Smooth muscle cell (in vitro differentiated cells): Measurements from ENCODE around the gene LRRC37A3. TPM values are rescaled to one million over a fixed set of nuclear protein-coding genes. Genes with fewer than 3 reads are reported as not detected.
"Not testable (repeated sequence)": the region's sequence is repeated elsewhere in the genome, so short reads cannot be mapped to it uniquely, and the experiment has no call there.

Source experiments
- DNase-seq: peaks from one replicate; lab custom pipeline; 2025; ENCODE audit not compliant: unreplicated experiment; lab: John Stamatoyannopoulos, UW
- H2AFZ ChIP-seq: fragments of 200-600 bp; sonication (generic); 2 replicates; pipeline ENCODE4 v1.6.0; 2016; ENCODE audit warnings: antibody characterized with exemption, low read depth, mild to moderate bottlenecking
- H3F3A ChIP-seq: fragments of 200-600 bp; sonication (generic); 2 replicates; pipeline ENCODE4 v1.6.0; 2017; ENCODE audit warnings: antibody characterized with exemption, low read depth
- H3K27ac ChIP-seq: fragments of 200-600 bp; sonication (generic); 2 replicates; pipeline ENCODE4 v1.5.1; 2016; ENCODE audit warnings: low read depth, mild to moderate bottlenecking
- H3K27me3 ChIP-seq: fragments of 200-600 bp; sonication (generic); 2 replicates; pipeline ENCODE4 v1.6.1; 2016; ENCODE audit warnings: low read depth, mild to moderate bottlenecking
- H3K36me3 ChIP-seq: fragments of 200-600 bp; sonication (generic); 2 replicates; pipeline ENCODE4 v1.5.1; 2016; ENCODE audit warnings: low read depth
- H3K4me1 ChIP-seq: fragments of 200-600 bp; sonication (generic); 2 replicates; pipeline ENCODE4 v1.5.1; 2016; ENCODE audit warnings: low read depth
- H3K4me2 ChIP-seq: fragments of 200-600 bp; sonication (generic); 2 replicates; pipeline ENCODE4 v1.6.0; 2016; ENCODE audit warnings: mild to moderate bottlenecking
- H3K4me3 ChIP-seq: fragments of 200-600 bp; sonication (generic); 2 replicates; pipeline ENCODE4 v1.5.1; 2016; ENCODE audit warnings: mild to moderate bottlenecking
- H3K79me2 ChIP-seq: fragments of 200-600 bp; sonication (generic); 2 replicates; pipeline ENCODE4 v1.6.0; 2016; ENCODE audit warnings: low read depth, mild to moderate bottlenecking
- H3K9ac ChIP-seq: fragments of 200-600 bp; sonication (generic); 2 replicates; pipeline ENCODE4 v1.6.0; 2016; ENCODE audit warnings: low read depth
- H3K9me3 ChIP-seq: fragments of 200-600 bp; sonication (generic); replicated peaks from 2 replicates; pipeline ENCODE4 v1.5.1; 2016; ENCODE audit warnings: low read depth
- H4K20me1 ChIP-seq: fragments of 200-600 bp; sonication (generic); 2 replicates; pipeline ENCODE4 v1.6.0; 2016; ENCODE audit warnings: low read depth
- WGBS: methylation state at CpG from one replicate; pipeline ENCODE4 v1.1.7; 2016; ENCODE audit warnings: low lambda C conversion rate; 5-methylcytosine and 5-hydroxymethylcytosine counted together
- polyA plus RNA-seq: library from polyadenylated mRNA; unstranded; fragments of >200 nt; fragmentation: Nextera tagmentation; extraction: Ambion mirVana; gene quantifications from 2 replicates; pipeline ENCODE4 v1.2.1, GENCODE V29; 2016
- total RNA-seq: library from RNA; depleted of rRNA; stranded (reverse); fragments of >200 nt; gene quantifications from 2 replicates; pipeline ENCODE4 v1.2.3, GENCODE V29; 2014
- TF ChIP-seq, protein P1 (sequence below): fragments of 200-600 bp; sonication (generic); IDR thresholded peaks from 2 replicates; pipeline ENCODE4 v1.5.1; 2017; ENCODE audit warnings: borderline replicate concordance, mild to moderate bottlenecking, antibody characterized with exemption; ENCODE audit not compliant: insufficient read depth, poor library complexity, severe bottlenecking

The LRRC37A3 gene
- total and polyA plus RNA-seq, 2 experiments from 2014 or later = 6.1 to 7.2 TPM

DNA sequence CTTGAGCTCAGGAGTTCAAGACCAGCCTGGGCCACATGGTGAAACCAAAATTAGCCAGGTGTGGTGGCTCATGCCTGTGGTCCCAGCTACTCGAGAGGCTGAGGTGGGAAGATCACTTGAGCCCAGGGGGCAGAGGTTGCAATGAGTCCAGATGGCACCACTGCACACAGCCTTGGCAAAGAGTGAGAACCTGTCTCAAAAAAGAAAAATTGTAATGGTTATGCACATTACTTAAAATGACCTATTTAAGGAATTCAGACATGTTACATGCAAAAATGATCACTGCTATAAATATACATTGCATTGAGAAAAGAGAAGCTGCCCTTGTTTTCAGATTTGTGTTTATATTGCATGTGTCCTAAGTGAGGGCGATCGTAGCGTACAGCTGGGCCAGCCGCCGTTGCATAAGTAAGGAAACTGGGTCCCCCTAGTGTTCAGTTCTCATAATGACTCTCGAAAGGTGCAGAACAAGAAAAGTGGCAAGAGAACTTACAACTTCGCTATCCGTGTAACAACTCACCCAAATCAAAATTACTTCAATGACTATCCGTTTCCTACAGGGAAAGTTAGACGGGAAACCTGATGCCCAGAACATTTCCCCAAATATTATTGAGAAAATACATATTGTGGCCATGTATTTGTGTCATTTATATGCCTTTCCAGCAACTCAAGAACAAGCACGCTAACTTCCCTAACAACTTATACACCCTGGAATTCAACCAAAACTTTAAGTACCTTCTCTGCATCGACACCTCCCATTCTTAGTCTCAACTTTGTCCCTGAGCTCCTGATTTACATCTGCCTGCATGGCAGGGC, 42.5 kb upstream of the LRRC37A3 start:
- WGBS = 12% methylated on average over 13 of the region's 13 CpGs
- not testable (repeated sequence) for H3K4me3 ChIP-seq

DNA sequence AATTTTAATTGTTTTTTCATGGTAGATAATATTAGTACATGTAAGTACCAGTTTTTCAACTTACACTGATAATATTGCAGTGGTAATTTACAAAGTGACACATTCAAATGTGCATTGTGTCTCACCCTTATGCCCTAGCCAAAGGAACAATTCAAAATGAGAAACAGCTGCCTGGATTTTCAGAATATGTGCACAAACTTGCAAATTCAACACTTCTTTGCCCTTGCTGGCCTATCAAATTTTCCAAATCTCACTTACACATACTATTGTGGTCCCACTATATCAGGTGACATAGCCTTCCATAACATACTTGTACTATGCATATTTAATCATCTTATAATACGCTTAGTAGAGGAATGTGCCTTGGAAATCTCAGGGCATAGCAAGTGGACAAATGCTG, 32.6 kb upstream of the LRRC37A3 start:
- 97% methylated on average over 1 of the region's 1 CpG for WGBS
- H3K27ac ChIP-seq = no peak overlapping the region
- H2AFZ ChIP-seq = no peak overlapping the region
- no peak overlapping the region for H3K4me2 ChIP-seq
- no peaks in the 10 kb centered on the region for H3K9me3 ChIP-seq
- DNase-seq = no peak
- no peaks in the 10 kb centered on the region for H3K36me3 ChIP-seq
- H3K4me3 ChIP-seq = no peak overlapping the region
- no peaks in the 10 kb centered on the region for H3K27me3 ChIP-seq
- H3K79me2 ChIP-seq = no peaks in the 10 kb centered on the region
- H3K9ac ChIP-seq = no peak overlapping the region
- no peaks in the 10 kb centered on the region for H3K4me1 ChIP-seq
- H4K20me1 ChIP-seq = no peaks in the 10 kb centered on the region
- TF ChIP-seq, protein P1, sequence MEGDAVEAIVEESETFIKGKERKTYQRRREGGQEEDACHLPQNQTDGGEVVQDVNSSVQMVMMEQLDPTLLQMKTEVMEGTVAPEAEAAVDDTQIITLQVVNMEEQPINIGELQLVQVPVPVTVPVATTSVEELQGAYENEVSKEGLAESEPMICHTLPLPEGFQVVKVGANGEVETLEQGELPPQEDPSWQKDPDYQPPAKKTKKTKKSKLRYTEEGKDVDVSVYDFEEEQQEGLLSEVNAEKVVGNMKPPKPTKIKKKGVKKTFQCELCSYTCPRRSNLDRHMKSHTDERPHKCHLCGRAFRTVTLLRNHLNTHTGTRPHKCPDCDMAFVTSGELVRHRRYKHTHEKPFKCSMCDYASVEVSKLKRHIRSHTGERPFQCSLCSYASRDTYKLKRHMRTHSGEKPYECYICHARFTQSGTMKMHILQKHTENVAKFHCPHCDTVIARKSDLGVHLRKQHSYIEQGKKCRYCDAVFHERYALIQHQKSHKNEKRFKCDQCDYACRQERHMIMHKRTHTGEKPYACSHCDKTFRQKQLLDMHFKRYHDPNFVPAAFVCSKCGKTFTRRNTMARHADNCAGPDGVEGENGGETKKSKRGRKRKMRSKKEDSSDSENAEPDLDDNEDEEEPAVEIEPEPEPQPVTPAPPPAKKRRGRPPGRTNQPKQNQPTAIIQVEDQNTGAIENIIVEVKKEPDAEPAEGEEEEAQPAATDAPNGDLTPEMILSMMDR = no peak
- no peaks in the 10 kb centered on the region for H3F3A ChIP-seq

More for the DNA sequence above, 42.5 kb upstream of the LRRC37A3 start:
- TF ChIP-seq, protein P1 = peak; percentile 56
- Histone ChIP-seq H3K4me2 (peak overlapping the region; percentile 67), H2AFZ (peak overlapping the region; percentile 9), H3F3A (peaks cover 18% of the 10 kb centered on the region)
- H3K79me2 ChIP-seq, H3K9ac ChIP-seq, H4K20me1 ChIP-seq, DNase-seq, H3K4me1 ChIP-seq, H3K36me3 ChIP-seq, H3K27ac ChIP-seq, H3K27me3 ChIP-seq, H3K9me3 ChIP-seq: not testable (repeated sequence)

DNA sequence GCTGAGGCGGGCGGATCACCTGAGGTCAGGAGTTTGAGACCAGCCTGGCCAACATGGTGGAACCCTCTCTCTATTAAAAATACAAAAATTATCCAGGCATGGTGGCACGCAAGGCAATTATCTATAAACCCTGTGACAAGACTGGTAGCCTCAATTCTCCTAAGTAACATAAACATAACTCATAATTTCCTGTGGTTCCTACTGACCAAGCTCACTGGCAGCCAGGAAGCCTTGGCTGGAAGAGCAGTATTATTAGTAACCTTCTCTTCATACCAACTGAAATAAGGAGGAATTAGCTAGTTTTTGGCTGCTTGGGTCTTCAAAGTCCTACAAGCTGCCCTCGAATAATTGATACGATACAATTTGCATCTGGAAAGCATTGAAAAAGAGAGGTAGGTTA, 31.6 kb upstream of the LRRC37A3 start:
- no peak overlapping the region for H2AFZ ChIP-seq
- H3K9ac ChIP-seq = no peak overlapping the region
- no peak overlapping the region for H3K4me3 ChIP-seq
- no peak overlapping the region for H3K27ac ChIP-seq
- 95% methylated on average over 5 of the region's 5 CpGs for WGBS
- no peaks in the 10 kb centered on the region for H3K9me3 ChIP-seq
- no peaks in the 10 kb centered on the region for H3K27me3 ChIP-seq
- no peaks in the 10 kb centered on the region for H3K4me1 ChIP-seq
- H3K36me3 ChIP-seq = no peaks in the 10 kb centered on the region
- H3F3A ChIP-seq = no peaks in the 10 kb centered on the region
- TF ChIP-seq, protein P1 = no peak
- H4K20me1 ChIP-seq = no peaks in the 10 kb centered on the region
- H3K4me2 ChIP-seq = no peak overlapping the region
- no peaks in the 10 kb centered on the region for H3K79me2 ChIP-seq
- DNase-seq = no peak

GRCh38 chr17:64947152-64947551, 27.9 kb upstream of the LRRC37A3 start:
- Histone ChIP-seq H3K4me1 (no peaks in the 10 kb centered on the region), H3K9ac (no peak overlapping the region), H3K4me2 (no peak overlapping the region), H3K36me3 (no peaks in the 10 kb centered on the region), H3K27ac (no peak overlapping the region), H3K27me3 (no peaks in the 10 kb centered on the region), H2AFZ (no peak overlapping the region), H3F3A (no peaks in the 10 kb centered on the region), H3K4me3 (no peak overlapping the region), H3K9me3 (no peaks in the 10 kb centered on the region), H4K20me1 (no peaks in the 10 kb centered on the region), H3K79me2 (no peaks in the 10 kb centered on the region)
- DNase-seq = no peak
- TF ChIP-seq, protein P1 = no peak
